ENCODE results near the gene KIF18B. TPM values are rescaled to one million over a fixed set of nuclear protein-coding genes. Genes with fewer than 3 reads are reported as not detected.

The KIF18B gene
- total and polyA plus RNA-seq, 2 of the 8 experiments (the other 6 are each of a cell fraction or from before 2014, with no cell fraction given) = 39.0 to 59.4 TPM

DNA sequence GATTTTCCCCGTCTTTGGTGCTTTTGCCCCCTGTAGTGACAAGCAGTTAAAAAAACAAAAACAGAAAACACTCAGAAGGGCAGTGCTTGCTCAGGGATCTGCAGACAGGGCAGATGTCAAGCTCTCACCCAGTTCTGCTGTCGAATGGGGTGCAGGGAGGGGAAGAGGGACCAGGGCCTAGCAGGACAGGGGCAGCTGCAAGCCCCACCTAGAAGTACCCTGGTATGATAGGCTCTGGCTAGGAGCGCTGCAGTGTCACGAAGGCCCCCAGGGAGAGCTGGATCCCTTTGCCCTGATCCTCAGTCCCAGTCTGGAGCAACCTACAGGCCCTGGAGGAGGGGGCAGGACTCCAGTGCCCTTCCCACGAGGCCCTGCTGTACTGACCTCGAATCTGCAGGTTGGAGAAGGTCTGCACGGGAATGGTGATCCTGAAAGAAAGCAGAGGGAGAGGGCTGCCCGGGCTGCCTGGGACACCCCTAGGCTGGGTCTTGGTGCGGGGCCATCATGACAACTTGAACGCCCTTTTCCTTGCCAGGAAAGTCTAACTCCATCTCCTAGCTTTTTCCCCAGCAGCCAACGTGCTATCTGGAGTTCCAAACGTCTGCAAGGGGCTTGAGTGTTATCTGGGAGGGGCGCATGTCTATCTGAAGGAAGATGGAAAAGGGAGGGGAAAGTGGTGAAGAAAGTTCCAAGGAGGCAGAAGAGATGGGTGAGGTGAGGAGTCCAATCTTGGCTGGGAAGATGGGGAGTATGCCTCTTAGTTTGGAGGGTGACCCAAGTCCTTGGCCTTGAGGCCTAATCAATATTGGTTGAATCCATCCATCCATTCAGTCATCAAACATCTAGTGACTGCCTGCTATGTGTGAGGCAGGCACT is 37.1 kb downstream of the KIF18B start:
- H2BK15ac ChIP-seq (ENCODE audit: low read length) = peak overlapping the region; percentile 4; the same call in 1 of the 2 replicates
- no peak overlapping the region for H3K4ac ChIP-seq (replicated peaks; ENCODE audit: insufficient read length, low read depth, low read length)
- no peaks in the 10 kb centered on the region for H4K20me1 ChIP-seq (replicated peaks in 1 of 2; ENCODE audit: control insufficient read depth in 1 of 2, insufficient read depth in 2 of 2, low read length in 2 of 2)
- peaks cover 0 to 11% (median 5%) of the 10 kb centered on the region in 4 experiments; a peak in 6 of 7 replicates for H3K4me1 ChIP-seq (replicated peaks in 1 of 4; ENCODE audit: control insufficient read depth in 3 of 4, insufficient read depth in 4 of 4, low read length in 3 of 4)
- peak overlapping the region in 1 of 4 experiments; percentile 62; a peak in 4 of 8 replicates for H3K4me3 ChIP-seq (ENCODE audit: extremely low read depth in 1 of 4, insufficient read depth in 2 of 4, low read depth in 3 of 4, low read length in 4 of 4)
- no peak overlapping the region for H3K56ac ChIP-seq (replicated peaks; ENCODE audit: insufficient read length, low read depth, low read length)
- no peak overlapping the region for H3K14ac ChIP-seq (ENCODE audit: insufficient read length)
- 87% methylated on average over 13 of the region's 13 CpGs; no CpG with 5 or more reads in 1 of the 2 experiments for WGBS, 2 experiments (ENCODE audit: extremely low coverage in 1 of 2, insufficient coverage in 1 of 2, insufficient read length in 1 of 2, insufficient replicate concordance in 2 of 2, low coverage in 1 of 2, low lambda C conversion rate in 2 of 2, missing lambda C conversion rate in 1 of 2)
- no peak overlapping the region; the same call in 1 of the 2 replicates for H4K8ac ChIP-seq (ENCODE audit: extremely low read depth, insufficient read depth, low read length)
- no peak overlapping the region for H2BK20ac ChIP-seq (ENCODE audit: low read length)
- H3K23me2 ChIP-seq (ENCODE audit: low read depth, low read length) = peaks cover 6% of the 10 kb centered on the region
- ChIA-PET POLR2A (ENCODE audit: partially characterized antibody) (interaction anchor here (0.7 to 4.0 kb wide), 10 partner anchors 10 to 238 kb away, joined by 3 to 23 read pairs (median 3); partner anchors contain the start of genes ACBD4, EFTUD2, HEXIM1 and NMT1), CTCF (ENCODE audit: partially characterized antibody) (interaction anchor here (0.7 to 8.4 kb wide), 27 partner anchors 10 to 196 kb away, joined by 3 to 83 read pairs (median 3); partner anchors contain the start of gene EFTUD2)
- no peak overlapping the region for H3K27ac ChIP-seq (ENCODE audit: low read depth, low read length)
- H2BK12ac ChIP-seq (ENCODE audit: low read depth, low read length) = peak overlapping the region; percentile 5; the same call in 1 of the 2 replicates
- H3K79me1 ChIP-seq (ENCODE audit: low read depth, low read length) = no peaks in the 10 kb centered on the region
- H3K9ac ChIP-seq (replicated peaks in 1 of 4; ENCODE audit: extremely low read depth in 1 of 4, low read depth in 3 of 4, low read length in 3 of 4) = no peak overlapping the region
- H4K5ac ChIP-seq (ENCODE audit: insufficient read length, low read depth, low read length) = no peak overlapping the region
- no peaks in the 10 kb centered on the region for H3K9me3 ChIP-seq (ENCODE audit: insufficient read depth in 2 of 2, low read depth in 1 of 2, low read length in 1 of 2)
- H3K27me3 ChIP-seq (replicated peaks in 1 of 4; ENCODE audit: control insufficient read depth in 3 of 4, extremely low read depth in 1 of 4, insufficient read depth in 3 of 4, low read length in 3 of 4) = peaks cover 0 to 21% (median 15%) of the 10 kb centered on the region in 4 experiments; a peak in 6 of 7 replicates
- no peak overlapping the region for H4K91ac ChIP-seq (replicated peaks; ENCODE audit: insufficient read length, low read length)
- no peak overlapping the region for H3K23ac ChIP-seq (ENCODE audit: insufficient read length)
- no peak overlapping the region for H3K18ac ChIP-seq (ENCODE audit: extremely low read depth, low read length)
- no peak for FAIRE-seq
- H3K79me2 ChIP-seq (ENCODE audit: control insufficient read depth in 1 of 2, insufficient read depth in 2 of 2, low read length in 2 of 2) = no peaks in the 10 kb centered on the region
- H2AFZ ChIP-seq (ENCODE audit: low read length) = 0 out of 2 replicates have a peak overlapping the region, but pooled peaks have one; percentile 43
- peak overlapping the region; percentile 57 to 90 for H3K4me2 ChIP-seq (ENCODE audit: insufficient read depth in 1 of 2, low read depth in 2 of 2, low read length in 2 of 2)
- H3K36me3 ChIP-seq (ENCODE audit: control insufficient read depth in 2 of 4, insufficient read depth in 4 of 4, low read length in 3 of 4) = no peaks in the 10 kb centered on the region
- no peak for DNase-seq (ENCODE audit: low read depth in 1 of 2, low spot score in 2 of 2)
- H2AK5ac ChIP-seq (ENCODE audit: low read depth, low read length) = no peak overlapping the region
- no peak for TF ChIP-seq SP2 (IDR thresholded peaks at IDR 0.05; ENCODE audit: low read length)
- TF ChIP-seq SIX5 (IDR thresholded peaks at IDR 0.05; ENCODE audit: low read depth, low read length) = no peak
- no peak for TF ChIP-seq BACH1 (IDR thresholded peaks at IDR 0.05; ENCODE audit: low read length)
- no peak for TF ChIP-seq EGR1 (IDR thresholded peaks at IDR 0.05; ENCODE audit: borderline replicate concordance, low read depth, low read length)
- no peak for TF ChIP-seq POLR2A (IDR thresholded peaks at IDR 0.05; ENCODE audit: control extremely low read depth in 1 of 2, low read depth in 2 of 2, low read length in 2 of 2)
- TF ChIP-seq POLR2AphosphoS5 (IDR thresholded peaks at IDR 0.05; ENCODE audit: low read depth, low read length) = no peak
- no peak for TF ChIP-seq GABPA (IDR thresholded peaks at IDR 0.05; ENCODE audit: borderline replicate concordance, insufficient read depth, low read length)
- no peak for TF ChIP-seq MAFK (IDR thresholded peaks at IDR 0.05; ENCODE audit: low read depth, low read length)
- no peak for TF ChIP-seq TAF7 (optimal IDR thresholded peaks at IDR 0.05; ENCODE audit: borderline replicate concordance, low read depth, low read length)
- no peak for TF ChIP-seq CEBPB (IDR thresholded peaks at IDR 0.05; ENCODE audit: low read depth, low read length)
- TF ChIP-seq SIN3A (conservative IDR thresholded peaks at IDR 0.05 in 1 of 2, IDR thresholded peaks at IDR 0.05 in 1 of 2; ENCODE audit: low read depth in 1 of 2, low read length in 2 of 2) = no peak
- TF ChIP-seq EZH2 (IDR thresholded peaks at IDR 0.05; ENCODE audit: low read depth, low read length, severe bottlenecking) = no peak
- no peak overlapping the region for H2BK120ac ChIP-seq (replicated peaks; ENCODE audit: low read depth, low read length)
- no peak overlapping the region for H2BK5ac ChIP-seq (ENCODE audit: low read depth, low read length)
